KBM-7 (cell line): Measurements from ENCODE around the gene SAXO1.
"Not testable (repeated sequence)": the region's sequence is repeated elsewhere in the genome, so short reads cannot be mapped to it uniquely, and the experiment has no call there.

Experiments
- DNase-seq: peaks from one replicate; pipeline ENCODE4 v3.0.0-alpha.2; 2015
- in situ Hi-C: fragments of 300-500 bp; cut with MboI; formaldehyde crosslinking; loops from 2 replicates; pipeline ENCODE4 v1.14.3; 2020; ENCODE audit warnings: low sequenced_read_pairs, low pct_unique_long_range_greater_than_20kb, mixed read lengths

The SAXO1 gene, protein sequence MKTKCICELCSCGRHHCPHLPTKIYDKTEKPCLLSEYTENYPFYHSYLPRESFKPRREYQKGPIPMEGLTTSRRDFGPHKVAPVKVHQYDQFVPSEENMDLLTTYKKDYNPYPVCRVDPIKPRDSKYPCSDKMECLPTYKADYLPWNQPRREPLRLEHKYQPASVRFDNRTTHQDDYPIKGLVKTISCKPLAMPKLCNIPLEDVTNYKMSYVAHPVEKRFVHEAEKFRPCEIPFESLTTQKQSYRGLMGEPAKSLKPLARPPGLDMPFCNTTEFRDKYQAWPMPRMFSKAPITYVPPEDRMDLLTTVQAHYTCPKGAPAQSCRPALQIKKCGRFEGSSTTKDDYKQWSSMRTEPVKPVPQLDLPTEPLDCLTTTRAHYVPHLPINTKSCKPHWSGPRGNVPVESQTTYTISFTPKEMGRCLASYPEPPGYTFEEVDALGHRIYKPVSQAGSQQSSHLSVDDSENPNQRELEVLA

DNA sequence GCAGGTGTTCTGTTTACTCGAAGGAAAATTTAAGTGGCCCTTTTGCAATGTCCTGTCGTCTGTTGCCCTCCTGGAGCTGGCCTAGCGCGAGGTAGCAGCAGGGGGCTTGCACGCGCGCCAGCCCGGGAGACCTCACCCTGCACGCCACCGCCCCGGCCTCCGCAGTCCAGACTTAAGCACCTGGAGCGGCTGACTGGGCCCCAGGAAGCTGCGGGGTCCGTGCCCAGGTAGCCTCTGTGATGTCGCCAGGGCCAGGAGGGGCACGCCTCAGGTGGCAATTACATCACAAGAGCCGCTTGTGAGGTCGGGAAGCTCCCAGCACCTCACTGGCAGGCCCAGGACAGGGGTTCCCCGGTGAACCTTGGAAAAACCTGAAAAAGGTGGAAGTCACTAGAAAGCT lies at the start of gene SAXO1:
SAXO1 (minus strand) TSS at position 195 of the 400 bp plus-strand sequence. CDS start 301 bp downstream, outside the sequence.
- no peak for DNase-seq
- in situ Hi-C loops: loop anchor here (25.0 kb wide), 1 partner anchor 1221 kb away; no protein-coding TSS in a partner anchor

DNA sequence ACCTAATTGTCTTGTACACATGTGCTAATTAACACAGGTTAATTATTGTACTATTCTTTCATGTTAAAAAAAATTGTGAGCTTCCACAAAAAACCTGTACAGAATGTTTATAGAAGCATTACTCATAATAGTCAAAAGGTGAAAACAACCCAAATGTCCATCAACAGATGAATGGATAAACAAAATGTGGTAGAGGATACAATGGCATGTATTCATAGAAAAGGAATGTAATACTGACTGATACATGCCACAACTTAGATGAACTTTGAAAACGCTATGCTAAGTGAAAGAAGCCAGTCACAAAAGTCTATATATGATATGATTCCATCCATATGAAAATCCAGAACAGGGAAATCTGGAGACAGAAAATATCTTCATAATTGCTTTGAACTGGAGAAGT lies 41.8 kb upstream of the SAXO1 start:
- no peak for DNase-seq
- in situ Hi-C loops: no loop called here

DNA sequence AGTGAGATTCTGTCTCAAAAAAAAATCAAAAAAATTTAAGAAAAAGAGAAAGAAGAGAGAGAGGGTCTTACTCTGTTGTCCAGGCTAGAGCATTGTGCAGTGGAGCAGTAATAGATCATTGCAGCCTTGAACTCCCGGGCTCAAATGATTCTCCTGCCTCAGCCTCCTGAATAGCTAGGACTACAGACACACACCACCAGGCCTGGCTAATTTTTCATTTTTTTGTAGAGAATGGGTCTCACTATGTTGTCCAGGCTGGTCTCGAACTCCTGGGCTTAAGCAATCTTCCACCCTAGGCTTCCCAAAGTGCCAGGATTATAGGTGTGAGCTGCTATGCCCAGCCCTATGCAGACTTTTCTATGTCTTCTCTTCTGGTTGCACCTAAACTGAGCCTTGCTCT lies 41.2 kb upstream of the SAXO1 start:
- DNase-seq: no peak
- in situ Hi-C loops: no loop called here

DNA sequence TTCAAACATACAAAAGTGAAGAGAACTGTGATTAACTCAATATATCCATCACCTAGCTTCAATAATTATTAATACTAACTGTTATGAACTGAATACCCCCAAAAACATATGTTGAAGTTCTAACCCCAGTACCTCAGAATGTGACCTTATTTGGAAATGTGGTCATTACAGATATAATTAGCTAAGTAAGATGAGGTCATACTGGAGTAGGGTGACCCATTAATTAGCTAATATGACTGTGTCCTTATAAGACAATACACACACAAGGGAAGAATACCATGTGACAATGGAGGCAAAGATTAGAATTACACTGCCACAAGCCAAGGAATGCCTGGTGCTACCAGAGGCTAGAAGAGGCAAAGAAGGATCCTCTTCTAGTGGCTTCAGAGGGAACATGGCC lies 24.0 kb upstream of the SAXO1 start:
- in situ Hi-C loops: no loop called here
- no peak for DNase-seq

DNA sequence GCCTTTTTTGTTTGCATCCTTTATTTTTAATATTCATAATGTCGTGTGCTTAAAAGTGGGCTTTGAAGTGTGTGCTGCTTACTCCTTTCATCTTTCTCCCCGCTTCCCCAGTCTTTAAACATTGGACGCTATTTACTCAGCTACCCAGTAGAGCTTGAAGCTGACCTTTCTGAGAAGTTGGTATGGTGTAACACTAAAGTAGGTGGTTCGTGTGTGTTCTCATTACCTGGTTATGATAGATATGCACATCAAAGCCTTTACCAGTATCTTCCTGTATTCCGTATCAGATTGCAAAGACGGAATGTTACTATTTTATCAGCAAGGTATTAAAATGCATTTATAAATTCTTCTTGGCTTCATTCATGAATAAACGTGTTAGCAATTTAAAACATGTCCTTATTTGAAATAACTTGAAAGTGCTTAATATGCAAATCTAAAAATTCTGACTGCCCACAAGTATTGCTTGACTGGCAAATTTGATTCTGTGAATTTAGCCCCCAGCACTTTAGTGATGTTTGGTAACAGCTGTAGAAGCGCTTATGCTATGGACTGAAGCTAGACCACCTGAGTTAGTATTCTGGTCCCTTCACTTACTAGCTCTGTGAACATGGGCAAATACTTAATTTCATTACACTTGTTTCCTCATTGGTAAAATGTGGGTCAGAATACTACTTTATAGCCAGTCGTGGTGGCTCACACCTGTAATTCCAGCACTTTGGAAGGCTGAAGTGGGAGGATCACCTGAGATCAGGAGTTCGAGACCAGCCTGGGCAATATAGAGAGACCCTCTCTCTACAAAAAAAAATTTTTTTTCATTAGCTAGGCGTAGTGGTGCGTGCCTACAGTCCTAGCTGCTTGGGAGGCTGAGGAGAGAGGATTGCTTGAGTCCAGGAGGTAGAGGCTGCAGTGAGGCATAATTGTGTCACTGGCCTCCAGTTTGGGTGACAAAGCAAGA lies 17.9 kb upstream of the SAXO1 start:
- DNase-seq: peak; percentile 8
- in situ Hi-C loops: no loop called here

DNA sequence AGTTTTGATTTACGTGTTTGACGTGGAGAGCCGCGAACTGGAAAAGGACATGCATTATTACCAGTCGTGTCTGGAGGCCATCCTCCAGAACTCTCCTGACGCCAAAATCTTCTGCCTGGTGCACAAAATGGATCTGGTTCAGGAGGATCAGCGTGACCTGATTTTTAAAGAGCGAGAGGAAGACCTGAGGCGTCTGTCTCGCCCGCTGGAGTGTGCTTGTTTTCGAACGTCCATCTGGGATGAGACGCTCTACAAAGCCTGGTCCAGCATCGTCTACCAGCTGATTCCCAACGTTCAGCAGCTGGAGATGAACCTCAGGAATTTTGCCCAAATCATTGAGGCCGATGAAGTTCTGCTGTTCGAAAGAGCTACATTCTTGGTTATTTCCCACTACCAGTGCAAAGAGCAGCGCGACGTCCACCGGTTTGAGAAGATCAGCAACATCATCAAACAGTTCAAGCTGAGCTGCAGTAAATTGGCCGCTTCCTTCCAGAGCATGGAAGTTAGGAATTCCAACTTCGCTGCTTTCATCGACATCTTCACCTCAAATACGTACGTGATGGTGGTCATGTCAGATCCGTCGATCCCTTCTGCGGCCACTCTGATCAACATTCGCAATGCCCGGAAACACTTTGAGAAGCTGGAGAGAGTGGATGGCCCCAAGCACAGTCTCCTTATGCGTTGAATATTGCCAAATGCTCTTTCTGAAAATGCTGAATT lies 17.1 kb upstream of the SAXO1 start:
- in situ Hi-C loops: loop anchor here (25.0 kb wide), 1 partner anchor 1238 kb away; no protein-coding TSS in a partner anchor
- peak; percentile 42 for DNase-seq

DNA sequence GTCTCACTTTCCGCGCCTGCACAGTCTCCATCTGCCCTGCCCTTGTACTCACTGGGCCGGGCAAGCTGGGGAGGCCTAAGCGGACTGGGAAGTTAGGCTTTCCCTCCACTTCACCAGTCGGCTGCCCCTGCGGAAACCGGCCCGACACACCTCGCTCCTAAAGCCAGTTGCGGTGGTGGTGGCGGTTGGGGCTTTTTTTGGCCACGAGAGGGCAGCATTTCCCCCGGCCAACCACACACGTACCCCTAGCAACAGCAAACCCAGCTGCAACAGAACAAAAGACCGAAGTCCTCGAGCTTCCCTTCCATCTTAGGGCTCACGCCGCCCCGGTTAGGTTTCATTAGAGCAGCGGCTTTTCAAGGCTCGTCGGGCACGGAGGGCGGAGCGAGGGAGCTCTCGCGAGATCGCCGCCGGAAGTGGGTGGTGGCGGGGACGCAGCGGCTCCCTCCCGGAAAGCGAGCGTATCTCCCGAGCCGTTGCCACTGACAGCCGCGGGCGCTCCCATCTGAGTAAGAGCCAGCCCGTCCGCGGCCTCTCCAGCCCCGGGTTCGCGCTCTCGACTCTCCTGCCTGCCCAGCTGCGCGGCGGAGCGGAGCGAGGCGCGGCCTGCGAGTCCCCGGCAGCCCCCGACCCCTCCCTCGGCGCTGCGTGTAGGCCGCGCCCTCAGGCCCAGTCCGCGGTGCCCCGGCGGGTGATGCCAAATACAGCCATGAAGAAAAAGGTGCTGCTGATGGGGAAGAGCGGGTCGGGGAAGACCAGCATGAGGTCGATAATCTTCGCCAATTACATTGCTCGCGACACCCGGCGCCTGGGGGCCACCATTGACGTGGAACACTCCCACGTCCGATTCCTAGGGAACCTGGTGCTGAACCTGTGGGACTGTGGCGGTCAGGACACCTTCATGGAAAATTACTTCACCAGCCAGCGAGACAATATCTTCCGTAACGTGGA lies 16.2 kb upstream of the SAXO1 start, which contains the start of gene RRAGA:
RRAGA (plus strand) TSS at position 462 of the 951 bp plus-strand sequence; CDS start at position 695, 233 bp downstream.
- DNase-seq: peak; percentile 99
- in situ Hi-C loops: loop anchor here (25.0 kb wide), 1 partner anchor 1237 kb away; no protein-coding TSS in a partner anchor

DNA sequence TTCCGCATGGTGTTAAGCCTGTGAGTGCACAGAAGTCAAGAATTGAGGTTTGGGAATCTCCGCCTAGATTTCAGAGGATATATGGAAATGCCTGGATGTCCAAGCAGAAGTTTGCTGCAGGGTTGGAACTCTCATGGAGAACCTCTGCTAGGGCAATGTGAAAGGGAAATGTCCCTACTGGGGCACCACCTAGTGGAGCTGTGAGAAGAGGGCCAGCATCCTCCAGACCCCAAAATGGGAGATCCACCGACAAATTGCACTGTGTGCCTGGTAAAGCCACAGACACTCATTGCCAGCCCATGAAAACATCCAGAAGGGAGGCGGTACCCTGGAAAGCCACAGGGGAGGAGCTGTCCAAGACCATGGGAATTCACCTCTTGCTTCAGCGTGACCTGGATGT lies 3.6 kb upstream of the SAXO1 start:
- no peak for DNase-seq
- in situ Hi-C loops: loop anchor here (25.0 kb wide), 1 partner anchor 1224 kb away; no protein-coding TSS in a partner anchor

DNA sequence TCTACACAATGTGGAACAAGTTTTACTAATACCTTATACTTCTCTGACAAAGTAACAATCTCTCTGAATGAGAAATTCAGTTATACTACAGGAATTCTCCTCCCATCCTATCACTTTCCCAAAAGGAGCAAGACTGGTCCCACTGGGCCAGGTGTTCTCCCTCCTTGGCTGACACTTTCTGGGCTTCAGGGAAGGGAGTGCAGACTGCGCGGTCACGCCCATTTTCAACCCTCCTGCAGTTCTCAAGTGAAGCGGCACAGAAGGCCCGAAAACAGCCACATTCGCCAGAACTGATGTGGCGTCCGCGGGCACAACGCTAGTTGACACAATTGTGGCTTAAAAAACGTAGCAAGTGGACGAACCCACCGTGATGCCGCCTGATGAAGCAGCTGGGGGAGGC lies 603 bp downstream of the SAXO1 start:
- in situ Hi-C loops: loop anchor here (25.0 kb wide), 1 partner anchor 1220 kb away; no protein-coding TSS in a partner anchor
- no peak for DNase-seq

DNA sequence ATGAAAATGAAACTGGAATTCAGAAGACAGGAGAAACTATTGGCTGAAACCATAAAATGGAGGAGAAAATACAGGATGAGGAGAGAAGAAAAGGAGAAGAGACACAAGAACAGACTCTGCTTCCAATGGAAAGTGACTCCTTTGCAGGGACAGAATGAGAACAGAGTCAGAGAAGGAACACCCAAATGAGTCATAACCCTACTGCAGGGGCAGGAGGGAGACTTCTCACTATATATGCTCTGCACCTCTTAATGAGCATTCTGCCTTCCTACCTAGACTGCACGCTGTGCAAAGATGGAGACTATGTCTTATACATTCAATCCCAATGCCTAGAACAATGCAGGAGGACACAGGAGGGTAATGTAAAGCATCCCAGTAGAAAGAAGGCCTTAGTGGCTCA lies 2.1 kb downstream of the SAXO1 start:
- DNase-seq: no peak
- in situ Hi-C loops: loop anchor here (25.0 kb wide), 1 partner anchor 1219 kb away; no protein-coding TSS in a partner anchor

DNA sequence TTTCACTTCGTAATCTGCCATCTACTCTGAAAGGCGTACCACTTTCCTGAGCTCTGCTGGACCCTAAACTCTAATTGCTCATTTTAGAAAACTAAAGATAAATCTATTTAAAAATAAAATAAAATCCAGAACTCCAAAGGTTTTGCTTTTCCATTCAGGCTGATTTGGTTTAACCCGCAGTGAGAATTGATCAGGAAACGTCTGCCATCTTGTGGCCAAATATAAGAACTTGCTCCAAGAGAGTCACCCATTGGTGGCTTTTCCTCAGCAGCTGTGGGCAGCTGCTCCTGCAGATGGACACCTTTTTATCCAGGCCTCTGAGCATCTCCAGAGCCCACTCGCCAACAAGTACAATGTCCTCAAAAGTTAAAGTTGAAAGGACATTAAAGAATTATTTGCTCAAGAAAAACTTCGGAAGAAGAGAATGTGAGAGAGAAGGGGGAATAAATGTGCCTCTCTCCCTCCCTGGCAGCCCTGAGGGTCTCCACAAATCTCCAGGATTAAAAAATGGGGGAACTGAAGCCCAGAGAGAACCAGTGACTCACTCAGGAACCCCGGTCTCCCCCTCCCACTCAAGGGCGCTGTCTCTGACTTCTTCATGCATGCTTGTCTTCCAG lies 4.1 kb downstream of the SAXO1 start:
- in situ Hi-C loops: loop anchor here (25.0 kb wide), 1 partner anchor 1217 kb away; no protein-coding TSS in a partner anchor
- peak; percentile 58 for DNase-seq

DNA sequence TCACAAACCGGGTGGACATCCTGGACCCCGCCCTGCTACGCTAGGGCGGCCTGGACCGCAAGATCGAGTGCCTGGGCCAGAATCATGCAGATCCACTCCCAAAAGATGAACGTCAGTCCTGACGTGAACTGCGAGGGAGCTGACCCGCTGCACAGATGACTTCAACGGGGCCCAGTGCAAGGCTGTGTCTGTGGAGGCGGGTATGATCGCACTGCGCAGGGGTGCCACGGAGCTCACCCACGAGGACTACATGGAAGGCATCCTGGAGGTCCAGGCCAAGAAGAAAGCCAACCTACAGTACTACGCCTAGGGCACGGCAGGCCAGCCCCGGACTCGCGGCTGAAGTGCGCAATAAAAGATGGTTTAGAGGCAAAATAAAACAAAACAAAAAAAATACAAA lies 5.2 kb downstream of the SAXO1 start:
- no peak for DNase-seq
- in situ Hi-C loops: loop anchor here (25.0 kb wide), 1 partner anchor 1216 kb away; no protein-coding TSS in a partner anchor

DNA sequence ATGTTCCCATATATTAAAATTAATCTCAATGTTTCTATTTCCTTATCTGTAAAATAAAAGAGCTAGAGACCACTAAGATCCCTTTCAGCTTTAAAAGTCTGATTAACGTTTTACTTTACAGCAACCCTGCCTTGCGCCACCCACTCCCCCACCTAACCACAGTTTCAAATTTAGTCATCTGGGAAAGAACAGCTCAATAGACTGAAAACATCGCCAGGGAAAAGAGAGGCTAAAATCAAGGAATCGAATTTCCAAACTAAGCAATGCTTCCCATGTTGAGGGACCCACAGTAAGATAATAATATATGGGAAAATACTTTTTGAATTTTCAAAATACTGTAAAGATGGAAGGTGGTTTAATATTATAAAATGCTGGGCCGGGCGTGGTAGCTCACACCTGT lies 6.6 kb downstream of the SAXO1 start:
- in situ Hi-C loops: loop anchor here (25.0 kb wide), 1 partner anchor 1214 kb away; no protein-coding TSS in a partner anchor
- no peak for DNase-seq

DNA sequence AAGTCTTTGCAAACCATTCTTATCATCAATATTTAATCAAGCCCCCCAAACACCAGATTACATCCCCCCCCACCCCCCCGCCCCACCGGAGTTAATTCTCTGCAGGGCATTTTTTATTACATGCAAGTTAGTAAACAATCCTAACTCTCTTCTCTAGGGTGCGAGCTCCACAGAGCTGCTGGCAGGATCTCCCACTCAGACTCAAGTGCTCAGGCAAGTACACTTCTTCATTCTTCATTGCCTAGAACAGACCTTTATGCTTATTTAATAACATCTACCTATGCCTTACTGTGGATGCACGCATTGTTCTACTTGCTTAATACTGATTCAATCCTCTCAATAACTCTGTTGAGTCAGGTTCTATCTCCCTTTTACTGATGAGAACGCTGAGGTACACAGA lies 9.9 kb downstream of the SAXO1 start:
- in situ Hi-C loops: no loop called here
- no peak for DNase-seq

DNA sequence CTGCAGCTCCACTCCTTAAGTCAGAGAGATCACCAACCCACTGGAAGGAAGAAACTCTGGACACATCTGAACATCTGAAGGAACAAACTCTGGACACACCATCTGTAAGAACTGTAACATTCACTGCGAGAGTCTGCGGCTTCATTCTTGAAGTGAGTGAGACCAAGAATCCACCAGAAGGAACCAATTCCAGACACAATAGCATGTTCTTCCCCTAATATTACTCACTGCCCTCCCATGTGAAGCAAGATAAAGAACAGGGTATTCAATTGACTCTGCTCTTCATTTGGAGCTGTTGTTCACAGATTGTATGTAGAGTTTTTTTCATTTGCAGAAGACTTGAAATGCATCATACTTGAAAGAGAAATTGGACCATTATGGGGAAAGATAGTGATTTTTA lies 10.8 kb downstream of the SAXO1 start:
- in situ Hi-C loops: no loop called here
- no peak for DNase-seq

DNA sequence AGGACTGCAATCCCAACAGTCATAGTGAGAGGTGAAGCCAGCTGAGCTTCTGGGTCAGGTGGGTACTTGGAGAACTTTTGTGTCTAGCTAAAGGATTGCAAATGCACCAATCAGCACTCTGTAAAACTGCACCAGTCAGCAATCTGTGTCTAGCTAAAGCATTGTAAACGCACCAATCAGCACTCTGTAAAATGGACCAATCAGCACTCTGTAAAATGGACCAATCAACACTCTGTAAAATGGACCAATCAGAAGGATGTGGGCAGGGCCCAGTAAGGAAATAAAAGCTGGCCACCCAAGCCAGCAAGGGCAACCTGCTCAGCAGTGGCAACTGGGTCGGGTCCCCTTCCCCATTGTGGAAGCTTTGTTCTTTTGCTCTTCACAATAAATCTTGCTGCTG lies 11.4 kb downstream of the SAXO1 start:
- in situ Hi-C loops, DNase-seq: not testable (repeated sequence)

DNA sequence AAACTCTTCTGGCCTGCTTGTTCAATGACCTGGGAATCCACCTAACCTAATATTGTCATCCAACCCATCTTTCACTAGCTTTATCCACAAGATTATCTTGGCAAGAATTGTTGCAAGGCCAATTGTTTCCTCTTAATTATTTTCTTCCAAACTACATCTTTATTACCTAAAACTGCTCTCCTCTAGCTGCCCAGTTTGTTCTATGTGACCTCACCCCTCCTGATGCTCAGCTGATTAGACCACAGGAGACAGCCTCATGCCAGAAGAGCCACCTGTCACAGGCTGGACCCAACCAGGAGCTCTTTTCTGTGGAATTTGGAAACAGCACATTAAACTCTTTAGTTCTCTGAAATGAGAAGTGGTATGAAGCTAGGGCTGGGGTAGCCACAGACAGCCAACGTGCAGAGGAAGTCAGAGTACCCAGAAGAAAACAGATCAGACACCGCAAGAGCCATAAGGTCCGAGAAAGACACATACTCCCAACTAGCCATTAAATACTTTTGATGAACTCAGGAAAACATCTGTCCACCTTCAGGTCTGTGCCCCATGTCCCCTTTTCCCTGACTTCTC lies 12.0 kb downstream of the SAXO1 start:
- in situ Hi-C loops: no loop called here
- no peak for DNase-seq
